SK-N-SH (cell line): Measurements from ENCODE around the gene RPL12. TPM values are rescaled to one million over a fixed set of nuclear protein-coding genes. Genes with fewer than 3 reads are reported as not detected.

Experiments
- CTCF ChIA-PET: fragments of 300-600, 350-600 bp; formaldehyde crosslinking; extraction: SDS; loops from one replicate; lab custom pipeline; 2021; lab: Yijun Ruan, JAX
- POLR2A ChIA-PET: fragments of 350-600 bp; sonication (Branson Sonifier 250); formaldehyde crosslinking; extraction: SDS; loops from one replicate; lab custom pipeline; 2020; ENCODE audit warnings: antibody characterized with exemption, inconsistent platforms; lab: Yijun Ruan, JAX
- DNase-seq: peaks from one replicate; pipeline ENCODE4 v3.0.0; 2012
- H2AFZ ChIP-seq: fragments of 200-600 bp; sonication (generic); 2 replicates; pipeline ENCODE4 v1.8.1; 2016; ENCODE audit warnings: antibody characterized with exemption, mild to moderate bottlenecking, low read depth
- H3F3A ChIP-seq: fragments of 200-600 bp; sonication (generic); replicated peaks from 2 replicates; pipeline ENCODE3; 2016; ENCODE audit warnings: antibody characterized with exemption, mild to moderate bottlenecking; ENCODE audit not compliant: insufficient read depth
- H3K27ac ChIP-seq, 2 experiments: fragments of 200-500 bp in 1 of 2; fragments of 200-600 bp in 1 of 2; sonication (Bioruptor generic) in 1 of 2; sonication (generic), shearing (Covaris generic) in 1 of 2; 2 replicates each; pipeline versions ENCODE4 v1.5.1 to v1.6.1; 2014 to 2016; ENCODE audit warnings: low read depth in 2 of 2, inconsistent platforms in 1 of 2, low read length in 1 of 2, mild to moderate bottlenecking in 1 of 2, mixed read lengths in 1 of 2
- H3K27me3 ChIP-seq: fragments of 200-600 bp; sonication (generic), shearing (Covaris generic); 2 replicates; pipeline ENCODE4 v1.6.1; 2016; ENCODE audit warnings: mixed run types; ENCODE audit not compliant: insufficient read depth
- H3K36me3 ChIP-seq, 2 experiments: fragments of 200-500 bp in 1 of 2; fragments of 200-600 bp in 1 of 2; sonication (Bioruptor generic) in 1 of 2; sonication (generic) in 1 of 2; replicated peaks in 1 of 2; 2 replicates each; pipeline versions ENCODE3 to v1.5.1; 2014 to 2016; ENCODE audit warnings: low read length in 1 of 2, mild to moderate bottlenecking in 1 of 2; ENCODE audit not compliant: insufficient read depth in 2 of 2, control insufficient read depth in 1 of 2
- H3K4me1 ChIP-seq, 2 experiments: fragments of 200-500 bp in 1 of 2; fragments of 200-600 bp in 1 of 2; sonication (Bioruptor generic) in 1 of 2; sonication (generic), shearing (Covaris generic) in 1 of 2; 2 replicates each; pipeline versions ENCODE4 v1.5.1 to v1.6.1; 2014 to 2016; ENCODE audit warnings: low read depth in 1 of 2, low read length in 1 of 2, mixed run types in 1 of 2; ENCODE audit not compliant: insufficient read depth in 2 of 2, control insufficient read depth in 1 of 2
- H3K4me2 ChIP-seq: fragments of 200-600 bp; sonication (generic), shearing (Covaris generic); 2 replicates; pipeline ENCODE4 v1.6.1; 2017; ENCODE audit warnings: mixed run types
- H3K4me3 ChIP-seq, 2 experiments: fragments of 200-500 bp in 1 of 2; fragments of 200-600 bp in 1 of 2; sonication (Bioruptor generic) in 1 of 2; sonication (generic), shearing (Covaris generic) in 1 of 2; 2 replicates each; pipeline versions ENCODE4 v1.5.1 to v1.8.1; 2014 to 2016; ENCODE audit warnings: low read depth in 2 of 2, inconsistent platforms in 1 of 2, low read length in 1 of 2, mild to moderate bottlenecking in 1 of 2, mixed read lengths in 1 of 2, moderate library complexity in 1 of 2
- H3K79me2 ChIP-seq: fragments of 200-600 bp; sonication (generic); 2 replicates; pipeline ENCODE4 v1.8.1; 2017; ENCODE audit warnings: mild to moderate bottlenecking; ENCODE audit not compliant: insufficient read depth
- H3K9ac ChIP-seq: fragments of 200-600 bp; sonication (generic); 2 replicates; pipeline ENCODE4 v1.6.1; 2017; ENCODE audit warnings: mixed run types
- H3K9me2 ChIP-seq: fragments of 200-600 bp; sonication (generic); 2 replicates; pipeline ENCODE4 v1.6.1; 2017; ENCODE audit warnings: mixed run types
- H3K9me3 ChIP-seq: fragments of 200-600 bp; sonication (generic); 2 replicates; pipeline ENCODE4 v1.6.1; 2017; ENCODE audit warnings: mixed run types, mild to moderate bottlenecking, moderate library complexity
- H4K20me1 ChIP-seq: fragments of 200-600 bp; sonication (generic); 2 replicates; pipeline ENCODE4 v1.6.1; 2017; ENCODE audit warnings: mild to moderate bottlenecking, mixed run types; ENCODE audit not compliant: insufficient read depth
- EZH2phosphoT487 ChIP-seq: fragments of 200-600 bp; sonication (generic); IDR thresholded peaks from 2 replicates; pipeline ENCODE4 v1.6.1; 2017; ENCODE audit warnings: low read depth, mixed run types, mild to moderate bottlenecking, antibody characterized with exemption, moderate library complexity, borderline replicate concordance
- FOXJ3 ChIP-seq: sonication (generic); formaldehyde crosslinking; IDR thresholded peaks from 2 replicates; pipeline ENCODE4 v1.5.1; 2020; ENCODE audit warnings: mild to moderate bottlenecking, missing genetic modification reagents
- GATA2 ChIP-seq: sonication (generic); formaldehyde crosslinking; IDR thresholded peaks from 2 replicates; pipeline ENCODE4 v1.5.0; 2020; ENCODE audit warnings: mild to moderate bottlenecking, missing genetic modification reagents
- MEF2A ChIP-seq: IDR thresholded peaks from 2 replicates; pipeline ENCODE4 v1.4.0; 2012; ENCODE audit warnings: low read depth, borderline replicate concordance
- MXI1 ChIP-seq: IDR thresholded peaks from 2 replicates; pipeline ENCODE4 v1.6.1; 2012; ENCODE audit warnings: mild to moderate bottlenecking, low read depth, low read length, improper control_type of control experiment
- RAD21 ChIP-seq: IDR thresholded peaks from 2 replicates; pipeline ENCODE4 v1.6.1; 2012; ENCODE audit warnings: mild to moderate bottlenecking, low read length
- RCOR1 ChIP-seq: fragments of 150-350 bp; IDR thresholded peaks from 2 replicates; pipeline ENCODE4 v1.6.1; 2017; ENCODE audit warnings: antibody characterized with exemption, low read length
- RFX5 ChIP-seq: IDR thresholded peaks from 2 replicates; pipeline ENCODE4 v1.6.1; 2012; ENCODE audit warnings: mild to moderate bottlenecking, improper control_type of control experiment, low read length
- SIN3A ChIP-seq: IDR thresholded peaks from 2 replicates; pipeline ENCODE4 v1.6.1; 2012; ENCODE audit warnings: low read depth, mild to moderate bottlenecking, low read length, moderate library complexity, borderline replicate concordance
- TAF1 ChIP-seq: IDR thresholded peaks from 2 replicates; pipeline ENCODE4 v1.6.1; 2012; ENCODE audit warnings: low read depth, mild to moderate bottlenecking, low read length, moderate library complexity, borderline replicate concordance
- TEAD4 ChIP-seq: IDR thresholded peaks from 2 replicates; pipeline ENCODE4 v1.4.0; 2012; ENCODE audit warnings: mild to moderate bottlenecking, borderline replicate concordance; ENCODE audit not compliant: insufficient read depth
- WGBS: methylation state at CpG from one replicate; pipeline ENCODE4 v1.1.6; 2017; ENCODE audit warnings: low lambda C conversion rate; 5-methylcytosine and 5-hydroxymethylcytosine counted together
- polyA plus RNA-seq, 3 experiments: library from polyadenylated mRNA; depleted of rRNA; stranded (reverse); fragments of >200 nt; gene quantifications; 2 replicates each; pipeline ENCODE4 v1.2.3, GENCODE V29; 2012
- TF ChIP-seq, protein P1 (sequence below): IDR thresholded peaks from 2 replicates; pipeline ENCODE4; 2012
- TF ChIP-seq, protein P2 (sequence below): fragments of 150-350 bp; IDR thresholded peaks from 2 replicates; pipeline ENCODE4 v1.6.1; 2016; ENCODE audit warnings: mild to moderate bottlenecking, low read depth, low read length
- TF ChIP-seq, protein P3 (sequence below): fragments of 150-350 bp; IDR thresholded peaks from 2 replicates; pipeline ENCODE4 v1.6.1; 2017; ENCODE audit warnings: antibody characterized with exemption, low read length, low read depth, borderline replicate concordance
- TF ChIP-seq, protein P4 (sequence below): IDR thresholded peaks from 2 replicates; pipeline ENCODE4 v1.6.1; 2012; ENCODE audit warnings: mild to moderate bottlenecking, low read depth, low read length, moderate library complexity
- TF ChIP-seq, protein P5 (sequence below): IDR thresholded peaks from 2 replicates; pipeline ENCODE4 v1.4.0; 2012; ENCODE audit warnings: low read depth, borderline replicate concordance

RPL12 gene
- polyA plus RNA-seq, 1 of the 3 experiments (the other 2 are of a cell fraction), result 3,270 TPM

DNA sequence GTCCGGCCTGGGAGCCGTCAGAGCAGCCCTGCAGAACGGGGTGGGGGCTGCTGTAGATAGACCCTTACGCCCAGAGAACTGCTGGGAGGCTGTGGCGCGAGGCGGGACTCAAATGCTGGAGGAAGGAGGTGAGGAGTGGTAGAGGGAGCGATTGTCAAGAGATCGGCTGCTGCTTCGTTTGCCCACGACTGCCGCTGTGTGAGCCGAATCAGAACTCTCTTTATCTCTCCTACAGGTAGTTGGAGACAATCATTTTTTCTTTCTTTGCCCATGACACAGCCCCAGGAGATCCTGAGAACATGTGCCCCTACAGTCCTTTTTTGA lies 26.6 kb downstream of the RPL12 start:
- Histone ChIP-seq H3K9me3 (no peaks in the 10 kb centered on the region), H3K4me2 (peak overlapping the region; percentile 91), H3K9me2 (no peaks in the 10 kb centered on the region), H3K9ac (peak overlapping the region; percentile 72), H3K4me1 (peaks cover 7 to 18% of the 10 kb centered on the region in 2 experiments; a peak in 3 of 4 replicates), H3K27me3 (no peaks in the 10 kb centered on the region), H3K4me3 (peak overlapping the region; percentile 90 to 97), H4K20me1 (peaks cover 10% of the 10 kb centered on the region; the same call in 1 of the 2 replicates), H2AFZ (peak overlapping the region; percentile 93; the same call in 1 of the 2 replicates), H3K79me2 (peaks cover 71% of the 10 kb centered on the region), H3F3A (peaks cover 4% of the 10 kb centered on the region), H3K27ac (peak overlapping the region; percentile 82 to 98; a peak in 3 of 4 replicates), H3K36me3 (peaks cover 9 to 15% of the 10 kb centered on the region in 2 experiments)
- 1% methylated on average over 13 of the region's 13 CpGs for WGBS
- POLR2A ChIA-PET, result interaction anchor here (1.0 to 2.2 kb wide), 4 partner anchors 10 to 361 kb away, joined by 3 to 12 read pairs (median 4); partner anchors contain the start of gene CDK9
- CTCF ChIA-PET, result interaction anchor here (1.7 kb wide), 1 partner anchor 210 kb away, joined by 5 read pairs; no protein-coding TSS in a partner anchor
- TF ChIP-seq, protein P1, sequence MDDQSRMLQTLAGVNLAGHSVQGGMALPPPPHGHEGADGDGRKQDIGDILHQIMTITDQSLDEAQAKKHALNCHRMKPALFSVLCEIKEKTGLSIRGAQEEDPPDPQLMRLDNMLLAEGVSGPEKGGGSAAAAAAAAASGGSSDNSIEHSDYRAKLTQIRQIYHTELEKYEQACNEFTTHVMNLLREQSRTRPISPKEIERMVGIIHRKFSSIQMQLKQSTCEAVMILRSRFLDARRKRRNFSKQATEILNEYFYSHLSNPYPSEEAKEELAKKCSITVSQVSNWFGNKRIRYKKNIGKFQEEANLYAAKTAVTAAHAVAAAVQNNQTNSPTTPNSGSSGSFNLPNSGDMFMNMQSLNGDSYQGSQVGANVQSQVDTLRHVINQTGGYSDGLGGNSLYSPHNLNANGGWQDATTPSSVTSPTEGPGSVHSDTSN, result no peak
- TF ChIP-seq RFX5 (no peak), TEAD4 (0 out of 2 replicates have a peak, but pooled peaks have one; percentile 5), MXI1 (0 out of 2 replicates have a peak, but pooled peaks have one; percentile 29)
- no peak for DNase-seq

DNA sequence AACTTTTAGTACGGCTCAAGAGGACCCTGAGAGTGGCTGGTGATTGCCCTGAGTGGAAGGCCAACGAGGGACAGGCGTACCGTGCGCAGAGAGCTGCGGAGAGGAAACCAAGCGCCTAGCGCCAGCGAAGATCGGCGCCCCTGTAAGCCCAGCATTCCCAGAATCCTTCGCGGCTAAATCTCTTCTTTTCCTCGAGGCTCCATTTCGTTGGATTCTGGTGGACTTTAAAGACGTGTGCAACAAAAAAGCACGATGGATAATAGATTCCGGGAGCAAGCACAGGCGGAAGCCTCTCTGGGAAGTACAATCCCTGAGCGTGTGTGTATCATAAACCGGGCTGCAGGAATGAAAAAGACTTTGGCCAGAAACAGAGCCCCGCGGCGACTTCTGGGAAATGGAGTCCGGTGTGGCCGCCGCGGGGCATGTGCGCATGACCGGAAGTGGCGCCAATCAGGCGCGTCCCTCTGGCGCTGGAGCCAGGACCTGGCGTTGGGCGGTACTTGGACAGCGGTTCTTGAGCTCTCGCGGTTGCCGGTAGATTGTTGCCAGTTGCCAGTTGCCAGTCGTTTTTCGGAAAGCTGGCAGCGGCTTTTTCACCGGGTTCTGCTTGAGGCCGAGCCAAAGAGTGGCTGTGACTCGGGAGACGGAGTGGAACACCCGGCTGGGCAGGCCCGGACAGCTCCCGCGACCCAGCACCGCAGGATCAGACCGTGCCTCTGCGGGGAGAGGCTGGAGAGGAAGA lies 27.1 kb downstream of the RPL12 start, which contains the start of gene ZNF79:
Gene ZNF79, plus strand, starts transcription at position 449 of the 742 bp plus-strand sequence. CDS start 406 bp downstream, outside the sequence.
- peaks cover 9 to 12% of the 10 kb centered on the region in 2 experiments for H3K36me3 ChIP-seq
- peaks cover 7 to 18% of the 10 kb centered on the region in 2 experiments; a peak in 3 of 4 replicates for H3K4me1 ChIP-seq
- peak within 1 kb of the TSS; percentile 91 for H3K4me2 ChIP-seq
- H3F3A ChIP-seq, result peaks cover 4% of the 10 kb centered on the region
- peak within 1 kb of the TSS; percentile 93 for H2AFZ ChIP-seq
- H3K9ac ChIP-seq, result peak within 1 kb of the TSS; percentile 72
- no peaks in the 10 kb centered on the region for H3K9me2 ChIP-seq
- POLR2A ChIA-PET, result interaction anchor here (1.0 to 2.2 kb wide), 5 partner anchors 9 to 361 kb away, joined by 3 to 12 read pairs (median 4); partner anchors contain the start of genes CDK9 and SLC2A8
- H3K9me3 ChIP-seq, result no peaks in the 10 kb centered on the region
- CTCF ChIA-PET, result interaction anchor here (0.9 to 1.7 kb wide), 3 partner anchors 13 to 209 kb away, joined by 3 to 5 read pairs (median 3); no protein-coding TSS in a partner anchor
- H4K20me1 ChIP-seq, result peaks cover 10% of the 10 kb centered on the region; the same call in 1 of the 2 replicates
- under 1% methylated on average over 36 of the region's 54 CpGs for WGBS
- H3K27me3 ChIP-seq, result no peaks in the 10 kb centered on the region
- peak within 1 kb of the TSS; percentile 90 to 97 for H3K4me3 ChIP-seq
- H3K79me2 ChIP-seq, result peaks cover 67% of the 10 kb centered on the region
- peak; percentile 95 for DNase-seq
- peak within 1 kb of the TSS; percentile 82 to 98 for H3K27ac ChIP-seq
- no peak for TF ChIP-seq GATA2
- no peak for TF ChIP-seq EZH2phosphoT487
- TF ChIP-seq MEF2A, result no peak
- TF ChIP-seq SIN3A, result peak; percentile 91
- TF ChIP-seq RCOR1, result no peak
- TF ChIP-seq, protein P2, sequence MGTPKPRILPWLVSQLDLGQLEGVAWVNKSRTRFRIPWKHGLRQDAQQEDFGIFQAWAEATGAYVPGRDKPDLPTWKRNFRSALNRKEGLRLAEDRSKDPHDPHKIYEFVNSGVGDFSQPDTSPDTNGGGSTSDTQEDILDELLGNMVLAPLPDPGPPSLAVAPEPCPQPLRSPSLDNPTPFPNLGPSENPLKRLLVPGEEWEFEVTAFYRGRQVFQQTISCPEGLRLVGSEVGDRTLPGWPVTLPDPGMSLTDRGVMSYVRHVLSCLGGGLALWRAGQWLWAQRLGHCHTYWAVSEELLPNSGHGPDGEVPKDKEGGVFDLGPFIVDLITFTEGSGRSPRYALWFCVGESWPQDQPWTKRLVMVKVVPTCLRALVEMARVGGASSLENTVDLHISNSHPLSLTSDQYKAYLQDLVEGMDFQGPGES, result no peak
- no peak for TF ChIP-seq FOXJ3 (CRISPR knock-in tag)
- no peak; the same call in 1 of the 2 replicates for TF ChIP-seq RAD21
- TF ChIP-seq, protein P3, sequence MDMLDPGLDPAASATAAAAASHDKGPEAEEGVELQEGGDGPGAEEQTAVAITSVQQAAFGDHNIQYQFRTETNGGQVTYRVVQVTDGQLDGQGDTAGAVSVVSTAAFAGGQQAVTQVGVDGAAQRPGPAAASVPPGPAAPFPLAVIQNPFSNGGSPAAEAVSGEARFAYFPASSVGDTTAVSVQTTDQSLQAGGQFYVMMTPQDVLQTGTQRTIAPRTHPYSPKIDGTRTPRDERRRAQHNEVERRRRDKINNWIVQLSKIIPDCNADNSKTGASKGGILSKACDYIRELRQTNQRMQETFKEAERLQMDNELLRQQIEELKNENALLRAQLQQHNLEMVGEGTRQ, result no peak
- TF ChIP-seq, protein P4, sequence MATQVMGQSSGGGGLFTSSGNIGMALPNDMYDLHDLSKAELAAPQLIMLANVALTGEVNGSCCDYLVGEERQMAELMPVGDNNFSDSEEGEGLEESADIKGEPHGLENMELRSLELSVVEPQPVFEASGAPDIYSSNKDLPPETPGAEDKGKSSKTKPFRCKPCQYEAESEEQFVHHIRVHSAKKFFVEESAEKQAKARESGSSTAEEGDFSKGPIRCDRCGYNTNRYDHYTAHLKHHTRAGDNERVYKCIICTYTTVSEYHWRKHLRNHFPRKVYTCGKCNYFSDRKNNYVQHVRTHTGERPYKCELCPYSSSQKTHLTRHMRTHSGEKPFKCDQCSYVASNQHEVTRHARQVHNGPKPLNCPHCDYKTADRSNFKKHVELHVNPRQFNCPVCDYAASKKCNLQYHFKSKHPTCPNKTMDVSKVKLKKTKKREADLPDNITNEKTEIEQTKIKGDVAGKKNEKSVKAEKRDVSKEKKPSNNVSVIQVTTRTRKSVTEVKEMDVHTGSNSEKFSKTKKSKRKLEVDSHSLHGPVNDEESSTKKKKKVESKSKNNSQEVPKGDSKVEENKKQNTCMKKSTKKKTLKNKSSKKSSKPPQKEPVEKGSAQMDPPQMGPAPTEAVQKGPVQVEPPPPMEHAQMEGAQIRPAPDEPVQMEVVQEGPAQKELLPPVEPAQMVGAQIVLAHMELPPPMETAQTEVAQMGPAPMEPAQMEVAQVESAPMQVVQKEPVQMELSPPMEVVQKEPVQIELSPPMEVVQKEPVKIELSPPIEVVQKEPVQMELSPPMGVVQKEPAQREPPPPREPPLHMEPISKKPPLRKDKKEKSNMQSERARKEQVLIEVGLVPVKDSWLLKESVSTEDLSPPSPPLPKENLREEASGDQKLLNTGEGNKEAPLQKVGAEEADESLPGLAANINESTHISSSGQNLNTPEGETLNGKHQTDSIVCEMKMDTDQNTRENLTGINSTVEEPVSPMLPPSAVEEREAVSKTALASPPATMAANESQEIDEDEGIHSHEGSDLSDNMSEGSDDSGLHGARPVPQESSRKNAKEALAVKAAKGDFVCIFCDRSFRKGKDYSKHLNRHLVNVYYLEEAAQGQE, result peak; percentile 84
- peak; percentile 47 for TF ChIP-seq TAF1
- TF ChIP-seq, protein P5, sequence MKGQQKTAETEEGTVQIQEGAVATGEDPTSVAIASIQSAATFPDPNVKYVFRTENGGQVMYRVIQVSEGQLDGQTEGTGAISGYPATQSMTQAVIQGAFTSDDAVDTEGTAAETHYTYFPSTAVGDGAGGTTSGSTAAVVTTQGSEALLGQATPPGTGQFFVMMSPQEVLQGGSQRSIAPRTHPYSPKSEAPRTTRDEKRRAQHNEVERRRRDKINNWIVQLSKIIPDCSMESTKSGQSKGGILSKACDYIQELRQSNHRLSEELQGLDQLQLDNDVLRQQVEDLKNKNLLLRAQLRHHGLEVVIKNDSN, result 0 out of 2 replicates have a peak, but pooled peaks have one; percentile 16
